Measurements from ENCODE around the gene PARD3.

GRCh38 chr10:34389801-34390200 is 425.3 kb downstream of the PARD3 start:
- no peak for TF ChIP-seq CTCF (IDR thresholded peaks at IDR 0.05; ENCODE audit: borderline replicate concordance, extremely low read depth, low read length, poor library complexity, severe bottlenecking)
- TF ChIP-seq EZH2 (IDR thresholded peaks at IDR 0.05; ENCODE audit: borderline replicate concordance, low read depth, low read length, severe bottlenecking): no peak
